Hepatocyte (in vitro differentiated cells): ENCODE measurements around the gene SMKR1.

ENCODE experiments used
- CTCF ChIP-seq: fragments of 200-600 bp; sonication (generic); IDR thresholded peaks from 2 replicates; pipeline ENCODE4 v1.5.1; 2016; ENCODE audit warnings: antibody characterized with exemption, mild to moderate bottlenecking; ENCODE audit not compliant: poor library complexity
- EZH2 ChIP-seq: fragments of 200-600 bp; sonication (generic); IDR thresholded peaks from 2 replicates; pipeline ENCODE4 v1.6.1; 2016; ENCODE audit warnings: antibody characterized with exemption, mild to moderate bottlenecking, borderline replicate concordance
- EZH2phosphoT487 ChIP-seq: fragments of 200-600 bp; sonication (generic); IDR thresholded peaks from one replicate; pipeline ENCODE4 v1.6.1; 2018; ENCODE audit warnings: antibody characterized with exemption, mild to moderate bottlenecking, low read depth, moderate library complexity; ENCODE audit not compliant: unreplicated experiment, severe bottlenecking

GRCh38 chr7:129464194-129464593, 38.1 kb upstream of the SMKR1 start:
- no peak for TF ChIP-seq CTCF
- no peak for TF ChIP-seq EZH2
- TF ChIP-seq EZH2phosphoT487 = no peak
